ENCODE results near the gene GPBP1L1.
A peak's percentile ranks its signal among the peaks of the same experiment; 100 is the strongest.
"Not testable (repeated sequence)": the region's sequence is repeated elsewhere in the genome, so short reads cannot be mapped to it uniquely, and the experiment has no call there.

GPBP1L1 gene, protein sequence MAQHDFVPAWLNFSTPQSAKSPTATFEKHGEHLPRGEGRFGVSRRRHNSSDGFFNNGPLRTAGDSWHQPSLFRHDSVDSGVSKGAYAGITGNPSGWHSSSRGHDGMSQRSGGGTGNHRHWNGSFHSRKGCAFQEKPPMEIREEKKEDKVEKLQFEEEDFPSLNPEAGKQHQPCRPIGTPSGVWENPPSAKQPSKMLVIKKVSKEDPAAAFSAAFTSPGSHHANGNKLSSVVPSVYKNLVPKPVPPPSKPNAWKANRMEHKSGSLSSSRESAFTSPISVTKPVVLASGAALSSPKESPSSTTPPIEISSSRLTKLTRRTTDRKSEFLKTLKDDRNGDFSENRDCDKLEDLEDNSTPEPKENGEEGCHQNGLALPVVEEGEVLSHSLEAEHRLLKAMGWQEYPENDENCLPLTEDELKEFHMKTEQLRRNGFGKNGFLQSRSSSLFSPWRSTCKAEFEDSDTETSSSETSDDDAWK

GRCh38 chr1:45686288-45687013, at the start of gene GPBP1L1:
Gene GPBP1L1, minus strand, starts transcription at chr1:45686533. Its CDS starts 27,446 bp downstream, at chr1:45659087.
- DNase-seq (ENCODE audit: low read depth), result peak; percentile 96

GRCh38 chr1:45730780-45731319, 44.5 kb upstream of the GPBP1L1 start:
- DNase-seq (ENCODE audit: low read depth), result no peak

- no peak for DNase-seq (ENCODE audit: low read depth)
Measured at GRCh38 chr1:45730075-45730779, 43.9 kb upstream of the GPBP1L1 start.

DNA sequence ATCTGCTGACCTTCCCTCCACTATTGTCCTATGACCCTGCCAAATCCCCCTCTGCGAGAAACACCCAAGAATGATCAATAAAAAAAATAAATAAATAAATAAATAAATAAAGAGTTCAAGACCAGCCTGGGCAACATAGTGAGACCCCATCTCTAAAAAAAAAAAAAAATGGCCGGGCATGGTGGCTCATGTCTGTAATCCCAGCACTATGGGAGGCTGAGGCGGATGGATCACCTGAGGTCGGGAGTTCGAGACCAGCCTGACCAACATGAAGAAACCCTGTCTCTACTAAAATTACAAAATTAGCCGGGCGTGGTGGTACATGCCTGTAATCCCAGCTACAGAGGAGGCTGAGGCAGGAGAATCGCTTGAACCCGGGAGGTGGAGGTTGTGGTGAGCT, 39.7 kb upstream of the GPBP1L1 start:
- not testable (repeated sequence) for DNase-seq (ENCODE audit: low read depth)

GRCh38 chr1:45723248-45723930, 37.1 kb upstream of the GPBP1L1 start:
- DNase-seq (ENCODE audit: low read depth), result no peak

GRCh38 chr1:45722809-45723208, 36.5 kb upstream of the GPBP1L1 start:
- DNase-seq (ENCODE audit: low read depth), result no peak

GRCh38 chr1:45721207-45721606, 34.9 kb upstream of the GPBP1L1 start:
- no peak for DNase-seq (ENCODE audit: low read depth)

DNA sequence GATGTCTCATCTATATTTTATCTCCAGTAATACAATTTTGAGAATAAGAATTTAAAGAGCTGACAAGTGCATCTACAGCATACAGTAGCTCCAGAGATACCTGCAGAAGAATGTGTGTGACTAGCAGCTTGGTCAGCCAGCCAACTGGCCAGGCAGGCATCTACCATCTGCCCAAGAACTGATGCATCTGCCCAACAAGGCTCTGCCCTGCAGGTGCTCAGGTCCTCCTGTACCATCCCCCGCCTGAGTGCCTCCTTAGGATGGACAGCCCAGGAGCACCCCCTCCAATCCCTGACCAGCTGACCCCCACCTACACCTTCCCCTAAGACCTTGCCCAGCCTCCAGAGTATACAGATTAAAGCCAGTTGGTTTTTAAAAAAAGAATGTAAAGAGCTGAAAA, 32.0 kb upstream of the GPBP1L1 start:
- DNase-seq (ENCODE audit: low read depth), result no peak

DNA sequence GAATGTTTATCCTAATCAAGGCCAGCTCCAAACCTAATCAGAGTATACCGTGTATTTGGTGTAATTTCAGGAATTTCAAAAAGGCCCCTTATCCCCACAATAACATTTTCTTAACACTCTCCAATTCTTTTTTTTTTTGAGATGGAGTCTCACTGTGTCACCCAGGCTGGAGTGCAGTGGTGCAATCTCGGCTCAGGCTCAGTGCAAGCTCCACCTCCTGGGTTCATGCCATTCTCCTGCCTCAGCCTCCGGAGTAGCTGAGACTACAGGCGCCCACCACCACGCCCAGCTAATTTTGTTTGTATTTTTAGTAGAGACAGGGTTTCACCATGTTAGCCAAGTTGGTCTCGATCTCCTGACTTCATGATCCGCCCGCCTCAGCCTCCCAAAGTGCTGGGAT, 31.1 kb upstream of the GPBP1L1 start:
- not testable (repeated sequence) for DNase-seq (ENCODE audit: low read depth)

DNA sequence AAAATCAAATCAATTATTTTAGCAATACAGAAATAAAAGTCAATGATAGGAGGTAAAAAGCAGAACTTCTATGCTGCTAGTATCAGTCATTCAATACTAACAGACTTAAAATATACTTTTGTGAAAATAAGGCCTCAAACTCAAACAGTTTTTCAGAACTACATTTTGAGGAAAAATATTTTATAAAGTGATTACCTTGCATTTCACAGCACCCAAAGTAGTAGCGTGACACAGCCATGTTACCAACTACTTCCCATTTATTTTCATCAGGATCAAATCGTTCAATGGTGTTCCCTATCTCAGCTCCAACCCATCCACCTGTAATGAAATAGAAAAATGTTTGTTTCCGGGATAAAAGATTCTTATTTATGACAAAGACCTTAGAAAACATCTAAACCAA, 30.4 kb upstream of the GPBP1L1 start:
- no peak for DNase-seq (ENCODE audit: low read depth)

DNA sequence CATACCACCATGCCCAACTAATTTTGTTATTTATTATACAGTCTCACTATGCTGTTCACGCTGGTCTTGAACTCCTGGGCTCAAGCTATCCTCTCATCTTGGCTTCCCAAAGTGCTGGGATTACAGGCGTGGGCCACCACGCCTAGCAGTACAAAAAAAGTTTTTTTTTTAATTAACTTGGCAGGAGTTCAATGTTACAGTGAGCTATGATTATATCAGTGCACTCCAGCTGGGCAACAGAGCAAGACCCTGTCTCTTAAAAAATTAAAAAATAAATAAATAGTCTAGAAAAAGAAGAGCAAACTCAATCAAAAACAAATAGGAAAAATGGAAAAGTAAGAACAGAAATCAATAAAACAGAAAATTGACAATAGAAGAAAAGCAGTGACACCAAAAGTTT, 27.4 kb upstream of the GPBP1L1 start:
- no peak for DNase-seq (ENCODE audit: low read depth)

DNA sequence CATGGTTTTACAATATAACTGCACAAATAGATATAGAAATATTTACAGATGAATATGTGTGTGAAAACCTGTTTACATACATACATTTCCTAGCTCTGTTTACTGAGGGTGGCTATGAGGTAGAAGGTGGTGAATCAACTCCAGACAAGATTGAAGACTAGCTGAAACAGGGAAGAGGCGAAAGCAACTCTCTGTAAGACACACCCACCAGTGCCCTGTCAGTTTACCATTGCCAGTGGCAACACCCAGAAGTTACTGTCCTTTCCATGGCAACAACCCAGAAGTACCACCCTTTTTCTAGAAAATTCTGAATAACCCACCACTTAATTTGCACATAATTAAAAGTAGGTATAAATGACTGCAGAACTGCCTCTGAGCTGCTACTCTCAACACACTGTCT, 18.3 kb upstream of the GPBP1L1 start:
- no peak for DNase-seq (ENCODE audit: low read depth)

DNA sequence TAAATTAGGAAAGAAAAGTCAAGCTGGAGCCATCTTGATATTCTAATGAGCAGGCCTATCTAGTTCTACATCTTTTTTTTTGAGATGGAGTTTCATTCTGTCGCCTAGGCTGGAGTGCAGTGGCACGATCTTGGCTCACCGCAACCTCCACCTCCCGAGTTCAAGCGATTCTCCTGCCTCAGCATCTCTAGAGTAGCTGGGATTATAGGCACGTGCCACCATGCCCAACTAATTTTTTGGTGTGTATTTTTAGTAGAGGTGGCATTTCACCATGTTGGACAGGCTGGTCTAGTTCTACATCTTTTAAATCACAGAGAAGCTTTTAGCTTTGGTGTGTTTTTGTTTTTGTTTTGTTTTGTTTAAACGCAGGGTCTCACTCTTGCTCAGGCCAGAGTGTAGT, 8.5 kb upstream of the GPBP1L1 start:
- no peak for DNase-seq (ENCODE audit: low read depth)

DNA sequence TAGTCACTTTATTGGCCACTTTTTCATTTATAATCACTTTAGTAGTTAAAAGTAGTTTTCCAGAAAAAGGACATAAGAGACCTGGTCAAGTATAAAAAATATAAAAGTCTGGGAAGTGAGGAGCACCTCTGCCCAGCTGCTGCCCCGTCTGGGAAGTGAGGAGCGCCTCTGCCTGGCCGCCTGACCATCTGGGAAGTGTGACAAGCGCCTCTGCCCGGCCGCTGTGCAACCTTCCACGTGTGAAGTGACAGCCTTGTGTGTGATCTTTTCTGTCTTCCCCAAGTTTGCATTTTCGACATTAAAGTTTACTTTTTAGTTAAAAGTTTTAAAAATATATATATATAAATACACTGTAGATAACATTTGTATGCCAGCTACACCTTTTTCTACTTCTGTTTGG, 7.5 kb upstream of the GPBP1L1 start:
- not testable (repeated sequence) for DNase-seq (ENCODE audit: low read depth)

- DNase-seq (ENCODE audit: low read depth), result peak; percentile 58
Measured at GRCh38 chr1:45687754-45688740, 1.7 kb upstream of the GPBP1L1 start, which contains the start of gene TMEM69. Gene TMEM69, plus strand, starts transcription at chr1:45688181. Its CDS starts 2,888 bp downstream, at chr1:45691069.

GRCh38 chr1:45687014-45687753, 851 bp upstream of the GPBP1L1 start:
- peak; percentile 93 for DNase-seq (ENCODE audit: low read depth)

GRCh38 chr1:45686015-45686287, 382 bp downstream of the GPBP1L1 start:
- DNase-seq (ENCODE audit: low read depth), result peak; percentile 53

DNA sequence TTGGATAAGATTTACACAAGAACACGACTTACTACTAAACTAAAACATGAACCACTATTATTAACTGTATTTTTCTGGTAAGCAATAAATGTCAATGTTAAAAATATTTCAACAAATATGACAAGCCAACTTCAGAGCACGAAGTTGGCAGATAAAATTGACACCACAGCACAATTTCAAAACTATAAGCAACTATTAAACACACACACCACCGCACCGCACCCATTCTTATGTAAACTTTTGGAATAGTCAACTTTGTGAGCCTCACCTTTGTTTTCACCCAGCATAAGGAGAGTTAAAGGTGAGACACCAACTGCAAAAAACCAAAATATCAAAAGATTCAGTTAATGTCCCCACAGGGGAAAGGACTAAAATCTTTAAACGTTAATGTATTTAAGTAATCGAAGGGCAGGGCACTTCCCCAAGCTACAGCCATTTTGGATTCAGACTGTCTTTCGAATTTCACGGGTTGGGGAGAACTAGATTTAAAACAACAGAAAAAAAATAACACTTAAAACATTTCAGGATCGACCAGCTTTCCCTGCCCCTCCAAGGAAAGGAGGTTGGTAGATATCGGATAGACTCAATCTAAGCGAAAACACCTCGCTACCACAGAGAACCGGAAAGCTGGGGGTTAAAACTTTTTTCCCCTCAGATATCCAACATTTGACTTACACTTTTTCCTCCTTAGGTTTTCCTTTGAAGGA, 872 bp downstream of the GPBP1L1 start:
- DNase-seq (ENCODE audit: low read depth), result no peak

DNA sequence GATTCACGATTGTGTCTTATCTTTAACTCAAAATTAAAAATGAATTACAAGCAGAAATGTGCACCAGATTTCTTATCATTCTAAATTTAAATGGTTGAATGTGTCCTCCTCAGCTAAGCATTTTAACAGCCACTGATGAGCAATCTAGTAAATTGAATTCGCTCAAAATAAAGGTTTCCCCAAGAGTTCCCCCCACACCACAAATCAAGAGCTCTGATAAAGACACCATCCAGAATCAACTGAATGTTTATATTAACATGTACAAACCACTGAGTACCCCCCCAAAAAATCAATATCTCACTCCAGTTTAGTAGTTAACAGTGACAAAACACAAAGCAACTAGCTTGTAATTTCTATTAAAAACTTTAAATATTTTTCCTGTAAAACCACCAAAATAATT, 1.9 kb downstream of the GPBP1L1 start:
- no peak for DNase-seq (ENCODE audit: low read depth)
